ENCODE results near the gene RCAN2.

The RCAN2 gene

DNA sequence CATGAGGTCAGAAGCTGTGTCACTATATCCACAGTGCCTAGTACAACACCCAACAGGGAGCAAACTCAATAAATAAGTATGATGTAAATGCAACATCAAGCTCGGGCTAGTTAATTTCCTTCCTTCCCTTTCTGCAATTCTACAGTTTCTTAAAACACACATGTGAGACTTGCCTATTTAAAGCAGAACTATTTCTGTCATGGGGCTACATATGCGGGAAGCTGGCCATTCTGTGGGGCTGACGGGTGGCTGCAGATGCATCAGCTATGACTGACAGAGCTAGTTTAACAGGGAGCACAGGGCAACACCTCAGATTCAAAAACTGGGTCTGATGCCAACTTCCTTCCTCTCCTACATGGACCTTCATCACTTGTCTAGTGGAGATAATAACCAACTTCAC lies 202.4 kb downstream of the RCAN2 start:
- no peak for DNase-seq

GRCh38 chr6:46287681-46288080 lies 203.6 kb downstream of the RCAN2 start:
- DNase-seq: no peak

GRCh38 chr6:46287043-46287442 lies 204.2 kb downstream of the RCAN2 start:
- no peak for DNase-seq

- no peak for DNase-seq
Measured at GRCh38 chr6:46284475-46284874, 206.8 kb downstream of the RCAN2 start.

DNA sequence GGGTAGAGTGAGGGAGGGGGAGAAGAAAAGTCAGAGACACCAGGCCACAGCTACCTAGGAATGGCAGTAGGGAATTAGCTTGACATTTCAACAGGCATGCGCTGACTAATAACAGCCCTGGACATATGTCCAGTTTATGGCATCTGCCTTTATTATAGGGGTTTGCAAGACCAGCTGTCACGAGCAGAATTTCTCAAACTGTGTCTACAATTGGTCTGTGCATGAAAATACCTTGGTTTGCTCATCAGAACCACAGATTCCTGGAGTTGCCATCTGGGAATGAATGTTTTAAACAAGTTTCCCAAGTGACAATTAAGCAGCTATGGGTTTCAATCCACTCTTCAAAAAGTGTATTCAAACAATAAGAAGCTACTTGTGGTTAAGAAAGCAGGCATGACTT lies 210.1 kb downstream of the RCAN2 start:
- no peak for DNase-seq

- no peak for DNase-seq
Measured at GRCh38 chr6:46279874-46280273, 211.4 kb downstream of the RCAN2 start.

DNA sequence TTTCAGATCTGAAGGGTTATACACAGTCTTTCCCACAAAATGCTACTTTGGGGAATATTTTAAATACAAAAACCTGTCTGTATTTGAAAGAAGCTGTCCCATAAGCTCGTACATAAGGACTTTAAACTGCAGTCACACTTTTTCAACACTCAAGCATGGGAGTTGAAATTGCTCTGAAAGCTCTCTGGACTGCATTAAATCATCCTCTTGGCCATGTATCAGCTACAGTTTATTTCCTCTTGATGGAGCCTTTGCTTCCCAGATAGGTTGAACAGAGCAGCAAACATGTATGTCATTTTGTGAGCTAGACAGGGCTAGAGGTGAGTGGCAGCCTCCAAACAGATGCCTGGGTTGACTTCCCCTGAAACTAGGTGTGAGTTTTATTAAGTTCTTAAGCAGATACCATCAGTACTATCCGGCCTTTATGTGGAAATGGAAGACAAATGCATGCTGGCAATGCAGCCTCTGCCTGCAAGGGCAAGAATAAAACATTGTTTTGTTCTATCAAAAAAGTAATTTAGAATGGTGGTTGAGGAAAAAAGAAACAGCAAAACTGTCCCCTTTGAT lies 214.6 kb downstream of the RCAN2 start:
- DNase-seq: no peak

- DNase-seq: no peak
Measured at GRCh38 chr6:46274502-46274901, 216.7 kb downstream of the RCAN2 start.

DNA sequence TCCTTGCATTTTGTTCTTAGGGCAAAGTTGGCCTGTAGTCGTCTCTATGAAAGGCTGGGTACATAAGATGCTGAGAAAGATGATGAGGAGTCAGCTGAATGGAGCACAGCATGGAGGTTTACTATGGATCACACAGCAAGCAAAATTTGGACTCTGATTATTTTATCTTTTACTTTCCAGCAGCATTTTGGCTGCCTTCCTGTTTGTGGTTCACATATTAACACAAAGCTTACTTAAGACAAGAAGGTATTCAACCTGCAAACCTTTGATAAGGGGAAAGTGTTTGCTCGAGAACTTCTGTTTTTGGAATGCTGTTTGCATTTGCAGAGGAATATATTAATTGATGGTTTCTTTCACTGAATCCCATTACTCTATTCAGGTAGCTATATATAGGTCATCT lies 217.3 kb downstream of the RCAN2 start:
- DNase-seq: no peak

- DNase-seq: no peak
Measured at GRCh38 chr6:46271728-46272127, 219.5 kb downstream of the RCAN2 start.

DNA sequence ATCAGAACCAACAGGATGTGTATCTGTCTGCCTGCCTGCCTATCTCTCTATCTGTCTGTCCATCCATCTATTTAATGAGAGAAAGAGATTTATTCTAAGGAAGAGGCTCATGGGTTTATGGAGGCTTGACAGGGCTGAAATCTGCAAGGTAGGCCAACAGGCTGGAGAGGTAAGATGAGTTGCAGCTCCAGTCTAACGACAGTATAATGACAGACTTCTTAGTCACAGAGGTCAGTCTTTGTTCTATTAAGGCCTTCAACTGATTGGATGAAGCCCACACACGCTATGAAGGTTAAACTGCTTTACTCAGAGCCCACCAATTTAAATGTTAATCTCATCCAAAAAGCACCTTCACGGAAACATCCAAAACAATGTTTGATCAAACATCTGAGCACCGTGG lies 220.1 kb downstream of the RCAN2 start:
- no peak for DNase-seq

GRCh38 chr6:46270336-46270735 lies 220.9 kb downstream of the RCAN2 start:
- no peak for DNase-seq

- DNase-seq: no peak
Measured at GRCh38 chr6:46269447-46270229, 221.6 kb downstream of the RCAN2 start.

DNA sequence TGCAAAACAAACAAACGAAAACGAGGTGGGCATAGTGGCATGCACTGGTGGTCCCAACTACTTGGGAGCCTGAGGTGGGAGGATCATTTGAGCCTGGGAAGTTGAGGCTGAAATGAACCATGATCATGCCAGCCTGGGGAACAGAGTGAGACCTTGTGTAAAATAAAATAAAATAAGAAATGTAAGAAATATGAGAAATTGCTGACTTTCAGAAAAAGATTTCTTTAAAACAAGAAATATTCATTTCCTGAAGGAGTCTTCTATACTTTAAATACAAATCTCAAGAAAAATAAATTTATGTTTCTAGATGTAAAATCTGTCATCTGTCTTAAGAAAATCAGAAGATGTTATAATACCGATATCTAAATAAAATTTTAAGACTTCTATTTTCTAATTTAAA lies 223.7 kb downstream of the RCAN2 start:
- DNase-seq: no peak

GRCh38 chr6:46265373-46265772 lies 225.9 kb downstream of the RCAN2 start:
- DNase-seq: no peak

GRCh38 chr6:46263707-46264086 lies 227.6 kb downstream of the RCAN2 start:
- no peak for DNase-seq

DNA sequence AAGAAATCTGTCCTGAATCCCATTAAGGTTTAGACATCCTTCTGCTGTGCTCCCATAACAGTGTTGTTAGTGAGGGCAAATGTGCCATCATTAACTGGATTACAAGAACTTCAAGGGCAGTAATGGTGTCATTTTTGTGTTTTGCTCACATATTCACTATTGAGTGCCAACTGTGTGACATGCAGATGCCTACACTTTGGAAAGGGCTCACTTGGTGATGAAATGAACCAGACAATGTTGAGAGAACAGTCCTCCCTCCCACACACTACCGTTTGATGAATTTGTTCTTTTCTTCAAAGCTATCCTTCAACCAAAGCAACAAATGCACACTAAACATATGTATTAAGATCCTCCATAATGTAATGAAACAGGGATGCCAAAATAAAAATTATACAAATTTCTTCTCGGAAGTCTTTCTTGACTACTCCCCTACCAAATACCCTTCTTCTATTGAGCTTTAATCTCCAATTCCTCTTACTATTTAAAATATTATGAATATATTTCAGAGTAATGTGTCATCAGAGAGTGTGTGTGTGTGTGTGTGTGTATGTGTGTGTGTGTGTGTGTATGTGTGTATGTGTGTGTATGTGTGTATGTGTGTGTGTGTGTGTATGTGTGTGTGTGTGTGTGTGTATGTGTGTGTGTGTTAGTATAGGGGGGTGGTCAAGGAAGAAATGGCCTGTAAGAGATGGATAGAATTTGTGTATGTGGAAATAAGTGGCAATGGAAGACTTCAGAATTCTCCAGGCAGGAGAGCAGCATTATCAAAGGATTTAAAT lies 228.1 kb downstream of the RCAN2 start:
- DNase-seq: no peak

DNA sequence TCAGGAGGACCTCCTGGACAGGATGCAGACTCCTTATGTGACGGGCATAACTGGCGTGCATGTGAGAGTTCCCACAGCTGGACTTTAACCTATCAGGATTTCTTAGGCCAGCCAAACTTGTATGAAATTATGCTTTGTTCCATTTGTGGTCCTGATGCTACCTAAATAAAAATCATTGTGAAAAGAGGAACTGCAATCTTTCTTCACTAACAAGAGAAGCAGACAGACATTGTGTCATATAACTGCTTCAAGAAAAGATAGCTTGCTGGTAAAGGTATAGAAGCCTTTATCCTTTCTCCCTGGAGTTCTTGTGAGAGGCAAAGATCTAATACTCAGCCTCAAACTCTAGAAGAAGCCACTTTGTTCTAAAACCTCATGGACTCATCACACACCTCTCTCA lies 233.0 kb downstream of the RCAN2 start:
- DNase-seq: no peak

DNA sequence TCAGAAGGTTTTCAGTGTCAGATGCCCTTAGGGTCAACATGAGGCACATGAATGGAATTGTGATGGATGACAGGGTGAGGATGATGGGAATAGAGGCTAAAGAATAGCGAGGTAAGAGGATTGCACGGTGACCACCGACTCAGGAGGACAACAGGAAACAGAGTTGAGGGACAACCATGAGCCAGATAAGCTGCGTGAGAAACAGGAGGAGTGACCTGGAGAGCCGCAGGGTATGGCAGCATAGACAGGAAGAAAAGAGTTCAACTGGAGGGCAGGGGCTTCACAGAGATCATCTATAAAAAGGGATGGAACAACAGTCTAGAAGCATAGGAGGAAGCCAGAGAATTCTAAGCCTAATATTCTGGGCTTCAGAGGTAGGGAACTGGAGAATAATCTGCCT lies 235.7 kb downstream of the RCAN2 start:
- DNase-seq: no peak

DNA sequence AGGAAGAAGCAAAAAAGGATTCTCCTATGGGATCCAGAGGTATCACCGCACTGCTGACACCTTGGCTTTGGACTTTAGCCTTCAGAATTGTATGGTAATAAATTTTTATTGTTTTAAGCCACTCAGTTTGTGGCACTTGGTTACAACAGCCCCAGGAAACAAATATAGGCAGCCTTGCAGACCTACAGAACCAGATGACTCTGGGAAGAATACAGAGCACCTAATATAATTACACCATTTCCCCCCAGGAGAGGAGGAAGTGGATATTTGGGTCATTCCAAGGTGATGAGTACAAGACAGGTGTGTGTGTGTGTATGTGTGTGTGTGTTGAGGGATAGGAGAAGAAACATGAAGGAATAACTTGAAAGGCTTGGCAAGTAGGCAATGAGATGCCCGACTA lies 236.3 kb downstream of the RCAN2 start:
- DNase-seq: no peak

GRCh38 chr6:46254331-46254730 lies 236.9 kb downstream of the RCAN2 start:
- DNase-seq: no peak

DNA sequence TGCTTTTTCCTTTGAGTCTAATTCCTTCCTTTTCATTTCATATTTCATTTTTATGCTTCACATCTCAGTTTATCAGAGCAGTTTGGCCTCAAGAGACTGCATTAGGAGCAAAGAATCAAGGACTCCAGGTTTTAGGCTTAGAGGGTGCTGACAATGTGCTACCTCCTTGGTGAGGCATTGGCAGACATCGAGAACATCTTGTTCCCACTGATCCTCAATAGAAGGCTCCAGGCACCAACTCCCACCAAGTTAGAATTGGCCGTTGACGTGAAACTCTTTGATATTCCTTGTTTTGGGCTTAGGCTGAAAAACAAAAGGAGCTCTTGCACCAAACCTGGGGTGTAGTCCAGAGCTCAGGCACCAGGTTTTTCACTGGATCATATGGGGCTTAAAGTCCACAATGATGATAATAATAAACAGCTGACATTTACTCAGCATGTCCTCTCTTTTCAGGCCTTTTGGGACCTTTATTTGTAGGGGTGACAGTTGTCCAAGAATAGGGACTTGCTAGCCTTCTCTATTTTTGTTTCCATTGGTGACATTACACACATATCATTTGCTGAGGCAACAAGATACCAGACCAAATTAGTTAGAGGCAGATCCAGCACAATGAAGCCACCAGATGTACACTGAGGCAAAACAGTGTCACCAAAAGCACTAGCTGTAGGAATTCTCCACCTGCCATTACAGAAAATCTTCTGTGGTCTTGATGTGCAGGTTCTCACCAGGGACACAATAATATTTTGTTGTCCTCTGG lies 239.5 kb downstream of the RCAN2 start:
- DNase-seq: no peak

GRCh38 chr6:46248143-46248542 lies 243.1 kb downstream of the RCAN2 start:
- DNase-seq: no peak
